GM23338 (cell line): ENCODE data around the gene TTC14. TPM values are rescaled to one million over a fixed set of nuclear protein-coding genes. Genes with fewer than 3 reads are reported as not detected.

Experiments
- ATAC-seq: fragments of 200-7000 bp; cut with Tn5 transposase; 3 replicates; pipeline ENCODE4 v1.9.1; 2020
- DNase-seq: peaks from one replicate; pipeline ENCODE4 v3.0.0-alpha.2; 2015; ENCODE audit warnings: low spot score
- H2AFZ ChIP-seq: fragments of 200-600 bp; sonication (generic); 2 replicates; pipeline ENCODE4 v1.8.0; 2016; ENCODE audit warnings: antibody characterized with exemption, mild to moderate bottlenecking, moderate library complexity
- H3F3A ChIP-seq: fragments of 200-600 bp; sonication (generic); replicated peaks from 2 replicates; pipeline ENCODE4 v1.8.0; 2017; ENCODE audit warnings: antibody characterized with exemption, mixed run types, low read depth
- H3K27ac ChIP-seq: fragments of 200-600 bp; sonication (generic); 2 replicates; pipeline ENCODE4 v1.6.1; 2016; ENCODE audit warnings: low read depth
- H3K27me3 ChIP-seq: fragments of 200-600 bp; sonication (generic); 2 replicates; pipeline ENCODE4 v1.8.0; 2016; ENCODE audit warnings: mild to moderate bottlenecking, mixed run types, moderate library complexity; ENCODE audit not compliant: insufficient read depth
- H3K36me3 ChIP-seq: fragments of 200-600 bp; sonication (generic); 2 replicates; pipeline ENCODE4 v1.8.0; 2016; ENCODE audit warnings: mild to moderate bottlenecking; ENCODE audit not compliant: insufficient read depth
- H3K4me1 ChIP-seq: fragments of 200-600 bp; sonication (generic); 2 replicates; pipeline ENCODE4 v1.8.0; 2016; ENCODE audit warnings: mild to moderate bottlenecking, moderate library complexity; ENCODE audit not compliant: insufficient read depth
- H3K4me2 ChIP-seq: fragments of 200-600 bp; sonication (generic); 2 replicates; pipeline ENCODE4 v1.7.1; 2017; ENCODE audit warnings: mixed run types
- H3K4me3 ChIP-seq: fragments of 200-600 bp; sonication (generic); 2 replicates; pipeline ENCODE4 v1.6.1; 2016; ENCODE audit warnings: mixed run types
- H3K79me2 ChIP-seq: fragments of 200-600 bp; sonication (generic); replicated peaks from 2 replicates; pipeline ENCODE4 v1.8.0; 2017; ENCODE audit warnings: mild to moderate bottlenecking; ENCODE audit not compliant: insufficient read depth
- H3K9me2 ChIP-seq: fragments of 200-600 bp; sonication (generic); 2 replicates; pipeline ENCODE4 v1.8.0; 2017; ENCODE audit not compliant: insufficient read depth
- H4K20me1 ChIP-seq: fragments of 200-600 bp; sonication (generic); replicated peaks from 2 replicates; pipeline ENCODE4 v1.8.0; 2017; ENCODE audit warnings: mild to moderate bottlenecking; ENCODE audit not compliant: insufficient read depth
- H3K27ac Mint-ChIP-seq: 2 replicates; pipeline ENCODE4 v1.8.0; 2020; ENCODE audit warnings: inconsistent platforms, mild to moderate bottlenecking, moderate library complexity, mixed read lengths
- H3K27me3 Mint-ChIP-seq: 3 replicates; pipeline ENCODE4 v1.8.0; 2022; ENCODE audit warnings: low read depth, mild to moderate bottlenecking, moderate library complexity, mixed read lengths, inconsistent platforms; ENCODE audit not compliant: insufficient read depth, poor library complexity
- H3K36me3 Mint-ChIP-seq: 3 replicates; pipeline ENCODE4 v1.8.0; 2021; ENCODE audit warnings: low read depth, mild to moderate bottlenecking, inconsistent platforms, moderate library complexity, mixed read lengths
- H3K4me1 Mint-ChIP-seq: 3 replicates; pipeline ENCODE4 v1.8.0; 2020; ENCODE audit warnings: mild to moderate bottlenecking, inconsistent platforms, mixed read lengths
- H3K4me3 Mint-ChIP-seq: 3 replicates; pipeline ENCODE4 v1.8.0; 2021; ENCODE audit warnings: moderate library complexity, mild to moderate bottlenecking, inconsistent platforms, mixed read lengths
- H3K9me3 Mint-ChIP-seq: 3 replicates; pipeline ENCODE4 v1.8.0; 2020; ENCODE audit warnings: moderate library complexity, mild to moderate bottlenecking, inconsistent platforms, mixed read lengths
- CREB1 ChIP-seq: fragments of 250-450 bp; sonication (Bioruptor Pico); IDR thresholded peaks from 2 replicates; pipeline ENCODE4 v1.5.0; 2020; ENCODE audit warnings: low read depth, mild to moderate bottlenecking, moderate library complexity
- EZH2 ChIP-seq: fragments of 200-600 bp; sonication (generic); IDR thresholded peaks from one replicate; pipeline ENCODE4 v1.8.0; 2017; ENCODE audit warnings: antibody characterized with exemption, mild to moderate bottlenecking, low read depth; ENCODE audit not compliant: unreplicated experiment
- EZH2phosphoT487 ChIP-seq: fragments of 200-600 bp; sonication (generic); IDR thresholded peaks from one replicate; pipeline ENCODE4 v1.8.1; 2018; ENCODE audit warnings: antibody characterized with exemption; ENCODE audit not compliant: unreplicated experiment
- JUNB ChIP-seq: IDR thresholded peaks from one replicate; pipeline ENCODE4 v1.6.1; 2016; ENCODE audit warnings: antibody characterized with exemption; ENCODE audit not compliant: unreplicated experiment
- NANOG ChIP-seq: IDR thresholded peaks from 2 replicates; pipeline ENCODE4 v1.6.1; 2016; ENCODE audit warnings: antibody characterized with exemption, borderline replicate concordance
- POLR2AphosphoS5 ChIP-seq: IDR thresholded peaks from 2 replicates; pipeline ENCODE4 v1.6.1; 2016; ENCODE audit warnings: antibody characterized with exemption, low read depth
- STAT1 ChIP-seq: IDR thresholded peaks from one replicate; pipeline ENCODE4 v1.6.1; 2016; ENCODE audit warnings: antibody characterized with exemption; ENCODE audit not compliant: unreplicated experiment
- ZNF114 ChIP-seq: fragments of 250-450 bp; sonication (Bioruptor Pico); IDR thresholded peaks from 2 replicates; pipeline ENCODE4 v1.5.0; 2020; ENCODE audit warnings: mild to moderate bottlenecking, moderate library complexity
- ZNF331 ChIP-seq: fragments of 250-450 bp; sonication (Bioruptor Pico); IDR thresholded peaks from 2 replicates; pipeline ENCODE4 v1.5.0; 2020; ENCODE audit warnings: low read depth, mild to moderate bottlenecking, moderate library complexity
- polyA plus RNA-seq: library from polyadenylated mRNA; unstranded; fragments of >200 nt; fragmentation: Nextera tagmentation; extraction: Ambion mirVana; gene quantifications from 2 replicates; pipeline ENCODE4 v1.2.1, GENCODE V29; 2016
- total RNA-seq: library from RNA; depleted of rRNA; stranded (reverse); fragments of >200 nt; shearing (Covaris generic); gene quantifications from 2 replicates; pipeline ENCODE4 v1.2.3, GENCODE V29; 2014
- TF ChIP-seq, protein P1 (sequence below): IDR thresholded peaks from one replicate; pipeline ENCODE4 v1.6.1; 2018; ENCODE audit warnings: antibody characterized with exemption; ENCODE audit not compliant: unreplicated experiment
- TF ChIP-seq, protein P2 (sequence below): IDR thresholded peaks from 2 replicates; pipeline ENCODE4 v1.6.1; 2016; ENCODE audit warnings: antibody characterized with exemption
- TF ChIP-seq, protein P3 (sequence below), 2 experiments: fragments of 200-600 bp in 1 of 2; sonication (generic) in 1 of 2; conservative IDR thresholded peaks; 2 replicates each; pipeline versions ENCODE4 v1.5.1 to v1.6.1; 2016 to 2017; ENCODE audit warnings: antibody characterized with exemption in 2 of 2, low read depth in 2 of 2, mild to moderate bottlenecking in 2 of 2, moderate library complexity in 1 of 2
- TF ChIP-seq, protein P4 (sequence below): fragments of 250-450 bp; sonication (Bioruptor Pico); IDR thresholded peaks from 2 replicates; pipeline ENCODE4 v1.5.0; 2020; ENCODE audit warnings: mild to moderate bottlenecking, moderate library complexity

Gene TTC14
- total and polyA plus RNA-seq, 2 experiments from 2014 or later: 20.0 to 22.1 TPM

DNA sequence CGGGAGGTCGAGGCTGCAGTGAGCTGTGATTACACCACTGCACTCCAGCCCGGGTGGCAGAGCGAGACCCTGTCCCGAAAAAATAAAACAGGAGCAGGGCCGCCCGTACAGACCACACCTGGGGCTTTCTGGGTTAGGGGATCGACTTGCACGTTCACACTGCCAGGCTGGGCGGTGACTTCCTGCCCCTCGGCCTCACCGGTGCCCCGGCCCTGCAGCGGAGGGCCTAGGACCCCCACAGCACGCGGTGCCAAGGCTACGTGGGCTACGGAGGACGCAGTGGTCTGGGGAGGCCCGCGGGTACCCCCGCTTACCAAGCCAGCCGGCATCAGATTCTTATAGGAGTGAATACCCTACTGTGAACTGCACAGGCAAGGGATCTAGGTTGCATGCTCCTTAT is 11.6 kb upstream of the TTC14 start:
- Histone ChIP-seq H3K9me2 (no peaks in the 10 kb centered on the region), H3K4me1 (no peaks in the 10 kb centered on the region), H4K20me1 (no peaks in the 10 kb centered on the region), H3K27ac (no peak overlapping the region), H3K4me3 (no peak overlapping the region), H3K4me2 (no peak overlapping the region), H3F3A (no peaks in the 10 kb centered on the region), H3K79me2 (no peaks in the 10 kb centered on the region), H3K27me3 (no peaks in the 10 kb centered on the region), H2AFZ (no peak overlapping the region), H3K36me3 (no peaks in the 10 kb centered on the region)
- Mint-ChIP-seq H3K27ac (no peak overlapping the region), H3K4me3 (no peak overlapping the region), H3K27me3 (no peaks in the 10 kb centered on the region), H3K9me3 (no peaks in the 10 kb centered on the region), H3K36me3 (no peaks in the 10 kb centered on the region), H3K4me1 (peaks cover 4% of the 10 kb centered on the region)
- no peak for ATAC-seq
- TF ChIP-seq, protein P1, sequence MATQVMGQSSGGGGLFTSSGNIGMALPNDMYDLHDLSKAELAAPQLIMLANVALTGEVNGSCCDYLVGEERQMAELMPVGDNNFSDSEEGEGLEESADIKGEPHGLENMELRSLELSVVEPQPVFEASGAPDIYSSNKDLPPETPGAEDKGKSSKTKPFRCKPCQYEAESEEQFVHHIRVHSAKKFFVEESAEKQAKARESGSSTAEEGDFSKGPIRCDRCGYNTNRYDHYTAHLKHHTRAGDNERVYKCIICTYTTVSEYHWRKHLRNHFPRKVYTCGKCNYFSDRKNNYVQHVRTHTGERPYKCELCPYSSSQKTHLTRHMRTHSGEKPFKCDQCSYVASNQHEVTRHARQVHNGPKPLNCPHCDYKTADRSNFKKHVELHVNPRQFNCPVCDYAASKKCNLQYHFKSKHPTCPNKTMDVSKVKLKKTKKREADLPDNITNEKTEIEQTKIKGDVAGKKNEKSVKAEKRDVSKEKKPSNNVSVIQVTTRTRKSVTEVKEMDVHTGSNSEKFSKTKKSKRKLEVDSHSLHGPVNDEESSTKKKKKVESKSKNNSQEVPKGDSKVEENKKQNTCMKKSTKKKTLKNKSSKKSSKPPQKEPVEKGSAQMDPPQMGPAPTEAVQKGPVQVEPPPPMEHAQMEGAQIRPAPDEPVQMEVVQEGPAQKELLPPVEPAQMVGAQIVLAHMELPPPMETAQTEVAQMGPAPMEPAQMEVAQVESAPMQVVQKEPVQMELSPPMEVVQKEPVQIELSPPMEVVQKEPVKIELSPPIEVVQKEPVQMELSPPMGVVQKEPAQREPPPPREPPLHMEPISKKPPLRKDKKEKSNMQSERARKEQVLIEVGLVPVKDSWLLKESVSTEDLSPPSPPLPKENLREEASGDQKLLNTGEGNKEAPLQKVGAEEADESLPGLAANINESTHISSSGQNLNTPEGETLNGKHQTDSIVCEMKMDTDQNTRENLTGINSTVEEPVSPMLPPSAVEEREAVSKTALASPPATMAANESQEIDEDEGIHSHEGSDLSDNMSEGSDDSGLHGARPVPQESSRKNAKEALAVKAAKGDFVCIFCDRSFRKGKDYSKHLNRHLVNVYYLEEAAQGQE: no peak
- TF ChIP-seq NANOG (no peak), EZH2phosphoT487 (no peak), STAT1 (no peak), ZNF114 (CRISPR knock-in tag) (no peak), CREB1 (no peak), POLR2AphosphoS5 (no peak), EZH2 (no peak), ZNF331 (CRISPR knock-in tag) (no peak), JUNB (no peak)
- TF ChIP-seq, protein P2, sequence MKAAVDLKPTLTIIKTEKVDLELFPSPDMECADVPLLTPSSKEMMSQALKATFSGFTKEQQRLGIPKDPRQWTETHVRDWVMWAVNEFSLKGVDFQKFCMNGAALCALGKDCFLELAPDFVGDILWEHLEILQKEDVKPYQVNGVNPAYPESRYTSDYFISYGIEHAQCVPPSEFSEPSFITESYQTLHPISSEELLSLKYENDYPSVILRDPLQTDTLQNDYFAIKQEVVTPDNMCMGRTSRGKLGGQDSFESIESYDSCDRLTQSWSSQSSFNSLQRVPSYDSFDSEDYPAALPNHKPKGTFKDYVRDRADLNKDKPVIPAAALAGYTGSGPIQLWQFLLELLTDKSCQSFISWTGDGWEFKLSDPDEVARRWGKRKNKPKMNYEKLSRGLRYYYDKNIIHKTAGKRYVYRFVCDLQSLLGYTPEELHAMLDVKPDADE: no peak
- TF ChIP-seq, protein P3, sequence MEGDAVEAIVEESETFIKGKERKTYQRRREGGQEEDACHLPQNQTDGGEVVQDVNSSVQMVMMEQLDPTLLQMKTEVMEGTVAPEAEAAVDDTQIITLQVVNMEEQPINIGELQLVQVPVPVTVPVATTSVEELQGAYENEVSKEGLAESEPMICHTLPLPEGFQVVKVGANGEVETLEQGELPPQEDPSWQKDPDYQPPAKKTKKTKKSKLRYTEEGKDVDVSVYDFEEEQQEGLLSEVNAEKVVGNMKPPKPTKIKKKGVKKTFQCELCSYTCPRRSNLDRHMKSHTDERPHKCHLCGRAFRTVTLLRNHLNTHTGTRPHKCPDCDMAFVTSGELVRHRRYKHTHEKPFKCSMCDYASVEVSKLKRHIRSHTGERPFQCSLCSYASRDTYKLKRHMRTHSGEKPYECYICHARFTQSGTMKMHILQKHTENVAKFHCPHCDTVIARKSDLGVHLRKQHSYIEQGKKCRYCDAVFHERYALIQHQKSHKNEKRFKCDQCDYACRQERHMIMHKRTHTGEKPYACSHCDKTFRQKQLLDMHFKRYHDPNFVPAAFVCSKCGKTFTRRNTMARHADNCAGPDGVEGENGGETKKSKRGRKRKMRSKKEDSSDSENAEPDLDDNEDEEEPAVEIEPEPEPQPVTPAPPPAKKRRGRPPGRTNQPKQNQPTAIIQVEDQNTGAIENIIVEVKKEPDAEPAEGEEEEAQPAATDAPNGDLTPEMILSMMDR (conservative IDR thresholded peaks at IDR 0.05; ENCODE audit: low read depth in 2 of 2): no peak
- TF ChIP-seq, protein P4, sequence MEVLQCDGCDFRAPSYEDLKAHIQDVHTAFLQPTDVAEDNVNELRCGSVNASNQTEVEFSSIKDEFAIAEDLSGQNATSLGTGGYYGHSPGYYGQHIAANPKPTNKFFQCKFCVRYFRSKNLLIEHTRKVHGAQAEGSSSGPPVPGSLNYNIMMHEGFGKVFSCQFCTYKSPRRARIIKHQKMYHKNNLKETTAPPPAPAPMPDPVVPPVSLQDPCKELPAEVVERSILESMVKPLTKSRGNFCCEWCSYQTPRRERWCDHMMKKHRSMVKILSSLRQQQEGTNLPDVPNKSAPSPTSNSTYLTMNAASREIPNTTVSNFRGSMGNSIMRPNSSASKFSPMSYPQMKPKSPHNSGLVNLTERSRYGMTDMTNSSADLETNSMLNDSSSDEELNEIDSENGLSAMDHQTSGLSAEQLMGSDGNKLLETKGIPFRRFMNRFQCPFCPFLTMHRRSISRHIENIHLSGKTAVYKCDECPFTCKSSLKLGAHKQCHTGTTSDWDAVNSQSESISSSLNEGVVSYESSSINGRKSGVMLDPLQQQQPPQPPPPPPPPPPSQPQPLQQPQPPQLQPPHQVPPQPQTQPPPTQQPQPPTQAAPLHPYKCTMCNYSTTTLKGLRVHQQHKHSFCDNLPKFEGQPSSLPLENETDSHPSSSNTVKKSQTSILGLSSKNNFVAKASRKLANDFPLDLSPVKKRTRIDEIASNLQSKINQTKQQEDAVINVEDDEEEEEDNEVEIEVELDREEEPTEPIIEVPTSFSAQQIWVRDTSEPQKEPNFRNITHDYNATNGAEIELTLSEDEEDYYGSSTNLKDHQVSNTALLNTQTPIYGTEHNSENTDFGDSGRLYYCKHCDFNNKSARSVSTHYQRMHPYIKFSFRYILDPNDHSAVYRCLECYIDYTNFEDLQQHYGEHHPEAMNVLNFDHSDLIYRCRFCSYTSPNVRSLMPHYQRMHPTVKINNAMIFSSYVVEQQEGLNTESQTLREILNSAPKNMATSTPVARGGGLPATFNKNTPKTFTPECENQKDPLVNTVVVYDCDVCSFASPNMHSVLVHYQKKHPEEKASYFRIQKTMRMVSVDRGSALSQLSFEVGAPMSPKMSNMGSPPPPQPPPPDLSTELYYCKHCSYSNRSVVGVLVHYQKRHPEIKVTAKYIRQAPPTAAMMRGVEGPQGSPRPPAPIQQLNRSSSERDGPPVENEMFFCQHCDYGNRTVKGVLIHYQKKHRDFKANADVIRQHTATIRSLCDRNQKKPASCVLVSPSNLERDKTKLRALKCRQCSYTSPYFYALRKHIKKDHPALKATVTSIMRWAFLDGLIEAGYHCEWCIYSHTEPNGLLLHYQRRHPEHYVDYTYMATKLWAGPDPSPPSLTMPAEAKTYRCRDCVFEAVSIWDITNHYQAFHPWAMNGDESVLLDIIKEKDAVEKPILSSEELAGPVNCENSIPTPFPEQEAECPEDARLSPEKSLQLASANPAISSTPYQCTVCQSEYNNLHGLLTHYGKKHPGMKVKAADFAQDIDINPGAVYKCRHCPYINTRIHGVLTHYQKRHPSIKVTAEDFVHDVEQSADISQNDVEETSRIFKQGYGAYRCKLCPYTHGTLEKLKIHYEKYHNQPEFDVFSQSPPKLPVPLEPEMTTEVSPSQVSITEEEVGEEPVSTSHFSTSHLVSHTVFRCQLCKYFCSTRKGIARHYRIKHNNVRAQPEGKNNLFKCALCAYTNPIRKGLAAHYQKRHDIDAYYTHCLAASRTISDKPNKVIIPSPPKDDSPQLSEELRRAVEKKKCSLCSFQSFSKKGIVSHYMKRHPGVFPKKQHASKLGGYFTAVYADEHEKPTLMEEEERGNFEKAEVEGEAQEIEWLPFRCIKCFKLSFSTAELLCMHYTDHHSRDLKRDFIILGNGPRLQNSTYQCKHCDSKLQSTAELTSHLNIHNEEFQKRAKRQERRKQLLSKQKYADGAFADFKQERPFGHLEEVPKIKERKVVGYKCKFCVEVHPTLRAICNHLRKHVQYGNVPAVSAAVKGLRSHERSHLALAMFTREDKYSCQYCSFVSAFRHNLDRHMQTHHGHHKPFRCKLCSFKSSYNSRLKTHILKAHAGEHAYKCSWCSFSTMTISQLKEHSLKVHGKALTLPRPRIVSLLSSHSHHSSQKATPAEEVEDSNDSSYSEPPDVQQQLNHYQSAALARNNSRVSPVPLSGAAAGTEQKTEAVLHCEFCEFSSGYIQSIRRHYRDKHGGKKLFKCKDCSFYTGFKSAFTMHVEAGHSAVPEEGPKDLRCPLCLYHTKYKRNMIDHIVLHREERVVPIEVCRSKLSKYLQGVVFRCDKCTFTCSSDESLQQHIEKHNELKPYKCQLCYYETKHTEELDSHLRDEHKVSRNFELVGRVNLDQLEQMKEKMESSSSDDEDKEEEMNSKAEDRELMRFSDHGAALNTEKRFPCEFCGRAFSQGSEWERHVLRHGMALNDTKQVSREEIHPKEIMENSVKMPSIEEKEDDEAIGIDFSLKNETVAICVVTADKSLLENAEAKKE (CRISPR knock-in tag): no peak
- DNase-seq: no peak
